Endothelial cell of umbilical vein (primary cell): ENCODE data around the gene SLC25A43.

ENCODE experiments used
- EZH2 ChIP-seq: IDR thresholded peaks from 2 replicates; pipeline ENCODE4 v1.6.1; 2012; ENCODE audit warnings: borderline replicate concordance, low read depth, mild to moderate bottlenecking, moderate library complexity, low read length, inconsistent platforms; ENCODE audit not compliant: severe bottlenecking
- FOS ChIP-seq: IDR thresholded peaks from 2 replicates; pipeline ENCODE4 v1.6.1; 2011; ENCODE audit warnings: mild to moderate bottlenecking, low read length, moderate library complexity, borderline replicate concordance; ENCODE audit not compliant: insufficient read depth
- GATA2 ChIP-seq: IDR thresholded peaks from 2 replicates; pipeline ENCODE4 v1.7.0; 2011; ENCODE audit warnings: low read depth, mild to moderate bottlenecking, moderate library complexity, mixed read lengths, low read length; ENCODE audit not compliant: insufficient read length, insufficient read depth
- JUN ChIP-seq: IDR thresholded peaks from 2 replicates; pipeline ENCODE4 v1.6.1; 2011; ENCODE audit warnings: borderline replicate concordance, low read depth; ENCODE audit not compliant: insufficient read length, insufficient read depth
- MYC ChIP-seq: IDR thresholded peaks from one replicate; pipeline ENCODE4 v1.6.1; 2011; ENCODE audit warnings: mild to moderate bottlenecking, low read depth, low read length
- POLR2A ChIP-seq: IDR thresholded peaks from 2 replicates; pipeline ENCODE4 v1.6.1; 2012; ENCODE audit warnings: low read depth, mild to moderate bottlenecking, control low read depth, low read length
- POLR2AphosphoS5 ChIP-seq: IDR thresholded peaks from 2 replicates; pipeline ENCODE4 v1.6.1; 2012; ENCODE audit warnings: low read depth, mild to moderate bottlenecking, control low read depth, low read length, moderate library complexity; ENCODE audit not compliant: insufficient read depth
- TF ChIP-seq, protein P1 (sequence below), 2 donors: IDR thresholded peaks; 1 replicate in 1 of 2; 2 replicates in 1 of 2; pipeline ENCODE4 v1.5.1; 2011; ENCODE audit warnings: low read length in 2 of 2, mild to moderate bottlenecking in 2 of 2, moderate library complexity in 2 of 2, control low read depth in 1 of 2, inconsistent platforms in 1 of 2, low read depth in 1 of 2; ENCODE audit not compliant: insufficient read depth in 1 of 2; ENCODE audit errors: extremely low read depth in 1 of 2
- TF ChIP-seq, protein P2 (sequence below): IDR thresholded peaks from 2 replicates; pipeline ENCODE4 v1.6.1; 2011; ENCODE audit not compliant: insufficient read depth, insufficient read length

DNA sequence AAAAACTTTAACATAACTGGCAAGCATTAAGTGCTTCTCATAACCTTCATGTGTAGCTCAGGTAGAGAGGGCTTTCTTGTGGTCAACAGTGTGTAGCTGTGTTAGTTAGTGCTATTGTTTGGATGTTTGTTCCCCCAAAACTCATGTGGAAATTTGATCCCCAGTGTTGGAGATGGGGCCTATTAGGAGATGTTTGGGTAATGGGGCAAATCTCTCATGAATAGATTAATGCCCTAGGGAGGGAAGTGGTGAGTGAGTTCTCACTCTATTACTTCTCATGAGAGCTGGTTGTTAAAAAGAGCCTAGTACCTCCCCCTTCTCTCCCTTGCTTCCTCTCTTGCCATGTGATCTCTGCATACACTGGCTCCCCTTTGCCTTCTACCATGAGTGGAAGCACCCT is 16.5 kb upstream of the SLC25A43 start:
- TF ChIP-seq, protein P1, sequence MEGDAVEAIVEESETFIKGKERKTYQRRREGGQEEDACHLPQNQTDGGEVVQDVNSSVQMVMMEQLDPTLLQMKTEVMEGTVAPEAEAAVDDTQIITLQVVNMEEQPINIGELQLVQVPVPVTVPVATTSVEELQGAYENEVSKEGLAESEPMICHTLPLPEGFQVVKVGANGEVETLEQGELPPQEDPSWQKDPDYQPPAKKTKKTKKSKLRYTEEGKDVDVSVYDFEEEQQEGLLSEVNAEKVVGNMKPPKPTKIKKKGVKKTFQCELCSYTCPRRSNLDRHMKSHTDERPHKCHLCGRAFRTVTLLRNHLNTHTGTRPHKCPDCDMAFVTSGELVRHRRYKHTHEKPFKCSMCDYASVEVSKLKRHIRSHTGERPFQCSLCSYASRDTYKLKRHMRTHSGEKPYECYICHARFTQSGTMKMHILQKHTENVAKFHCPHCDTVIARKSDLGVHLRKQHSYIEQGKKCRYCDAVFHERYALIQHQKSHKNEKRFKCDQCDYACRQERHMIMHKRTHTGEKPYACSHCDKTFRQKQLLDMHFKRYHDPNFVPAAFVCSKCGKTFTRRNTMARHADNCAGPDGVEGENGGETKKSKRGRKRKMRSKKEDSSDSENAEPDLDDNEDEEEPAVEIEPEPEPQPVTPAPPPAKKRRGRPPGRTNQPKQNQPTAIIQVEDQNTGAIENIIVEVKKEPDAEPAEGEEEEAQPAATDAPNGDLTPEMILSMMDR (IDR thresholded peaks at IDR 0.05; ENCODE audit: extremely low read depth in 1 of 2, insufficient read depth in 1 of 2, low read depth in 1 of 2, low read length in 2 of 2): no peak
- TF ChIP-seq EZH2 (no peak), POLR2AphosphoS5 (no peak), POLR2A (no peak), GATA2 (no peak), JUN (no peak), MYC (no peak), FOS (no peak)
- TF ChIP-seq, protein P2, sequence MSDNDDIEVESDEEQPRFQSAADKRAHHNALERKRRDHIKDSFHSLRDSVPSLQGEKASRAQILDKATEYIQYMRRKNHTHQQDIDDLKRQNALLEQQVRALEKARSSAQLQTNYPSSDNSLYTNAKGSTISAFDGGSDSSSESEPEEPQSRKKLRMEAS: no peak
